Lower leg skin (tissue), 4 donors: ENCODE results near the gene EEF1E1. TPM values are rescaled to one million over a fixed set of nuclear protein-coding genes. Genes with fewer than 3 reads are reported as not detected.

ENCODE experiments used
- DNase-seq, 2 donors: peaks; one replicate each; pipeline ENCODE4 v3.0.0-alpha.2; 2019; ENCODE audit warnings: low spot score in 2 of 2
- H3K4me3 ChIP-seq: fragments of 200-600 bp; sonication (generic); 2 replicates; pipeline ENCODE4 v1.5.1; 2017; ENCODE audit warnings: mild to moderate bottlenecking, low read depth; ENCODE audit not compliant: poor library complexity, severe bottlenecking
- POLR2A ChIP-seq, 2 donors: fragments of 450-650 bp; IDR thresholded peaks; one replicate each; pipeline ENCODE4 v1.6.1; 2016 to 2017; ENCODE audit warnings: antibody characterized with exemption in 2 of 2, mild to moderate bottlenecking in 1 of 2, moderate library complexity in 1 of 2
- WGBS, 2 donors: methylation state at CpG; one replicate each; pipeline ENCODE4 v1.1.5; 2018; 5-methylcytosine and 5-hydroxymethylcytosine counted together
- intact Hi-C: fragments of 100-400 bp; cut with DNase I; formaldehyde crosslinking; loops from one replicate; pipeline ENCODE4 v1.15.0; 2023; ENCODE audit warnings: low total_unique reads
- total RNA-seq, 4 donors: library from RNA; depleted of rRNA; stranded (reverse); fragments of >200 nt; gene quantifications; one replicate each; pipeline ENCODE4 v1.1.0, GENCODE V29; 2016
- TF ChIP-seq, protein P1 (sequence below), 3 donors: fragments of 450-650 bp; IDR thresholded peaks; one replicate each; pipeline ENCODE4 v1.5.1; 2016; ENCODE audit warnings: antibody characterized with exemption in 3 of 3, mild to moderate bottlenecking in 3 of 3, moderate library complexity in 2 of 3

Gene EEF1E1
- total RNA-seq, 4 donors from 2014 or later: 11.1 to 39.4 (median 17.9) TPM

GRCh38 chr6:8135276-8135675 is 32.9 kb upstream of the EEF1E1 start:
- no peak for DNase-seq
- no peak overlapping the region for H3K4me3 ChIP-seq
- no peak for TF ChIP-seq POLR2A (IDR thresholded peaks at IDR 0.05)
- TF ChIP-seq, protein P1, sequence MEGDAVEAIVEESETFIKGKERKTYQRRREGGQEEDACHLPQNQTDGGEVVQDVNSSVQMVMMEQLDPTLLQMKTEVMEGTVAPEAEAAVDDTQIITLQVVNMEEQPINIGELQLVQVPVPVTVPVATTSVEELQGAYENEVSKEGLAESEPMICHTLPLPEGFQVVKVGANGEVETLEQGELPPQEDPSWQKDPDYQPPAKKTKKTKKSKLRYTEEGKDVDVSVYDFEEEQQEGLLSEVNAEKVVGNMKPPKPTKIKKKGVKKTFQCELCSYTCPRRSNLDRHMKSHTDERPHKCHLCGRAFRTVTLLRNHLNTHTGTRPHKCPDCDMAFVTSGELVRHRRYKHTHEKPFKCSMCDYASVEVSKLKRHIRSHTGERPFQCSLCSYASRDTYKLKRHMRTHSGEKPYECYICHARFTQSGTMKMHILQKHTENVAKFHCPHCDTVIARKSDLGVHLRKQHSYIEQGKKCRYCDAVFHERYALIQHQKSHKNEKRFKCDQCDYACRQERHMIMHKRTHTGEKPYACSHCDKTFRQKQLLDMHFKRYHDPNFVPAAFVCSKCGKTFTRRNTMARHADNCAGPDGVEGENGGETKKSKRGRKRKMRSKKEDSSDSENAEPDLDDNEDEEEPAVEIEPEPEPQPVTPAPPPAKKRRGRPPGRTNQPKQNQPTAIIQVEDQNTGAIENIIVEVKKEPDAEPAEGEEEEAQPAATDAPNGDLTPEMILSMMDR (IDR thresholded peaks at IDR 0.05): no peak
- 77 to 78% methylated on average over 3 of the region's 3 CpGs for WGBS, 2 donors
- intact Hi-C loops: no loop called here

DNA sequence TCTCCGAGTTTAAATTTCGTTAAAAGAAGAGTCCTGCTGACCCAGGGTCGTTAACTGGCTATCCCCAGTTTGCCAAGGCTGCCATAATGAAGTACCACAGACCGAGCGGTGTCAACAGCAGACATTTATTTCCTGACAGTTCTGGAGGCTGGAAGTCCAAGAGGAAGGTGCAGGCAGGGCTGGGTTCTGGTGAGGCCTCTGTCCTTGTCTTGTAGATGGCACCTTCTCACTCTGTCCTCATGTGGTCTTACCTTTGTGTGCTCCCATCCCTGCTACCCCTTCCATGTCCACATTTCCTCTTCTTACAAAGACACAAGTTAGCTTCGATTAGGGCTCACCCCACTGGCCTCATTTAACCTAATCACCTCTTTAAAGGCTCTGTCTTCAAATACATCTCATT is 29.8 kb upstream of the EEF1E1 start:
- intact Hi-C loops: no loop called here
- H3K4me3 ChIP-seq: no peak overlapping the region
- TF ChIP-seq, protein P1 (IDR thresholded peaks at IDR 0.05): no peak
- TF ChIP-seq POLR2A (IDR thresholded peaks at IDR 0.05): no peak
- 79 to 81% methylated on average over 6 of the region's 6 CpGs for WGBS, 2 donors
- no peak for DNase-seq

GRCh38 chr6:8131265-8131897 is 29.0 kb upstream of the EEF1E1 start:
- no peak overlapping the region for H3K4me3 ChIP-seq
- no peak for DNase-seq
- intact Hi-C loops: no loop called here
- TF ChIP-seq, protein P1 (IDR thresholded peaks at IDR 0.05): no peak
- TF ChIP-seq POLR2A (IDR thresholded peaks at IDR 0.05): no peak
- WGBS, 2 donors: 33% methylated on average over 13 of the region's 13 CpGs

GRCh38 chr6:8130399-8130798 is 28.1 kb upstream of the EEF1E1 start:
- TF ChIP-seq, protein P1 (IDR thresholded peaks at IDR 0.05): no peak
- no peak for TF ChIP-seq POLR2A (IDR thresholded peaks at IDR 0.05)
- DNase-seq: no peak

GRCh38 chr6:8123236-8123635 is 20.9 kb upstream of the EEF1E1 start:
- intact Hi-C loops: no loop called here
- WGBS, 2 donors: 81 to 86% methylated on average over 5 of the region's 5 CpGs
- no peak for DNase-seq
- TF ChIP-seq POLR2A (IDR thresholded peaks at IDR 0.05): no peak
- TF ChIP-seq, protein P1 (IDR thresholded peaks at IDR 0.05): no peak
- H3K4me3 ChIP-seq: no peak overlapping the region

More at GRCh38 chr6:8130399-8130798, 28.1 kb upstream of the EEF1E1 start:
- H3K4me3 ChIP-seq: no peak overlapping the region
- 32 to 37% methylated on average over 5 of the region's 5 CpGs for WGBS, 2 donors
- intact Hi-C loops: no loop called here

DNA sequence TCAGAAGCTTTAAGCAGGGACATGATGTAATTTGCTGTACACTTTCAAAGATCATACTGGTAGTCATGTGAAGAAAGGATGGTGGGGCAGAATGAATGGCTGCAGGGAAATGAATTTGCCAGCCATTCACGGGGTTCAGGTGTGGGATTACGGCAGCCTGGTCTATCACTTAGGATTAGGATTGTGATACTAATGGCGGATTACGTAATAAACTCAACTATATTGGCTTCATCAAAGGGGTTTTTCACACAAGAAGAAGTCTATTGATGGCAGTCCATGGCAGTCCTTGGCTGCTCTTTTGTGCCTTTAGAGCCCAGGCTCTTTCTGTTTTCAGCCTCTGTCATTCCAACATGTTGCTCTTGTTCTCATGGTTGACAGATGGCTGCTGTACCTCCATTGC is 12.6 kb upstream of the EEF1E1 start:
- DNase-seq: no peak
- H3K4me3 ChIP-seq: no peak overlapping the region
- intact Hi-C loops: no loop called here
- WGBS, 2 donors: 86 to 93% methylated on average over 4 of the region's 4 CpGs
- TF ChIP-seq, protein P1 (IDR thresholded peaks at IDR 0.05): no peak
